HUES48 (cell line): ENCODE measurements around the gene CDK7.
A peak's percentile ranks its signal among the peaks of the same experiment; 100 is the strongest.

Experiments
- H3K27ac ChIP-seq: one replicate; pipeline ENCODE4 v1.7.0; 2013; ENCODE audit warnings: low read depth, low read length, inconsistent platforms
- H3K27me3 ChIP-seq: 2 replicates; pipeline ENCODE4 v1.6.1; 2013; ENCODE audit warnings: mild to moderate bottlenecking, low read length; ENCODE audit not compliant: control insufficient read depth, insufficient read depth
- H3K36me3 ChIP-seq: 2 replicates; pipeline ENCODE4 v1.6.1; 2013; ENCODE audit warnings: low read length; ENCODE audit not compliant: control insufficient read depth, insufficient read depth
- H3K4me1 ChIP-seq: 2 replicates; pipeline ENCODE4 v1.6.1; 2013; ENCODE audit warnings: mild to moderate bottlenecking, low read length; ENCODE audit not compliant: control insufficient read depth, insufficient read depth
- H3K4me3 ChIP-seq: 2 replicates; pipeline ENCODE4 v1.5.1; 2013; ENCODE audit warnings: mild to moderate bottlenecking, low read depth, low read length
- H3K9ac ChIP-seq: 2 replicates; pipeline ENCODE4 v1.6.1; 2013; ENCODE audit warnings: mild to moderate bottlenecking, low read depth, low read length, moderate library complexity
- H3K9me3 ChIP-seq: 2 replicates; pipeline ENCODE4 v1.6.1; 2013; ENCODE audit warnings: low read length; ENCODE audit not compliant: control insufficient read depth, insufficient read depth

The CDK7 gene

DNA sequence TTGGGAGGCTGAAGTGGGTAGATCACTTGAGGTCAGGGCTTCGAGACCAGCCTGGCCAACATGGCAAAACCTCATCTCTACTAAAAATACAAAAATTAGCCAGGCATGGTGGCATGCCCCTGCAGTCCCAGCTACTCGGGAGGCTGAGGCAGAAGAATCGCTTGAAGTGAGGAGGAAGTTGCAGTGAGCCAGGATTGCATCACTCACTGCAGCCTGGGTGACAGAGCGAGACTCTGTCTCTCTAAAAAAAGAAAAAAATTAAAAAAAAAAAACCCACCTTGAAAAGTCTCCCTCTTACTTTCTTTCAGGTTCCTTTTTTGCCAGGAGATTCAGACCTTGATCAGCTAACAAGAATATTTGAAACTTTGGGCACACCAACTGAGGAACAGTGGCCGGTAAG lies 34.2 kb downstream of the CDK7 start:
- Histone ChIP-seq H3K27ac (no peak overlapping the region), H3K36me3 (peaks cover 77% of the 10 kb centered on the region), H3K4me3 (no peak overlapping the region), H3K27me3 (no peaks in the 10 kb centered on the region), H3K9me3 (no peaks in the 10 kb centered on the region), H3K4me1 (no peaks in the 10 kb centered on the region), H3K9ac (no peak overlapping the region)

DNA sequence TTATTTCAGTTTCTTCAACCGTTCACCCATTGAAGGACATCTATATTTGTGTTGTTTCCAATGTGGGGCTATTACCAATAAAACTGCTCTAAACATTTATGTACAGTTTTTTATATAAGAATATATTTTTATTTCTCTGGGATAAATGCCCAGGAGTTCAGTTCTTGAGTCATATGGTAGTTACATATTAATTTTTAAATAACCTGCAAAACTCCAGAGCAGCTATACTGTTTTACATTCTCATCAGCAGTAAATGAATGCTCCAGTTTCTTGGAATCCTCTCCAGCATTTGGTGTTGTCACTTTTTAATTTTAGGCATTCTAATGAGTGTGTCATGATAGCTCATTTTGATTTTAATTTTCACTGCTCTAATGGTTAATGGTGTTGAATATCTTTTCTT lies 36.2 kb downstream of the CDK7 start:
- peaks cover 83% of the 10 kb centered on the region for H3K36me3 ChIP-seq
- H3K4me1 ChIP-seq = no peaks in the 10 kb centered on the region
- H3K9me3 ChIP-seq = no peaks in the 10 kb centered on the region
- no peak overlapping the region for H3K9ac ChIP-seq
- no peaks in the 10 kb centered on the region for H3K27me3 ChIP-seq
- no peak overlapping the region for H3K27ac ChIP-seq
- no peak overlapping the region for H3K4me3 ChIP-seq

DNA sequence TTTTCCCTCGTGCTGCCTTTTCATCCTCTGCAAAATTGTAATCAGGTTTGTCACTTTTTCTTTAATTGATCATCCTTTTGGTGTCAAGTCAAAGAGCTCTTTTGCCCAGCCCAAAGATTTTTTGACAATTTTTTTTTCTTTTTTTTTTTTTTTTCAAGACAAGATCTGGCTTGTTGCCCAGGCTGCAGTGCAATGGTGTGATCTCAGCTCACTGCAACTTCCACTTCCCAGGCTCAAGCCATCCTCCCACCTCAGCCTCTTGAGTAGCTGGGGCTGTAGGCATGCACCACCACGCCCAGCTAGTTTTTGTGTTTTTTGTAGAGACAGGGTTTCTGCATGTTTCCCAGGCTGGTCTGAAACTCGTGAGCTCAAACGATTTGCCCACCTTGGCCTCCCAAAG lies 36.7 kb downstream of the CDK7 start:
- no peaks in the 10 kb centered on the region for H3K9me3 ChIP-seq
- no peaks in the 10 kb centered on the region for H3K4me1 ChIP-seq
- H3K4me3 ChIP-seq = no peak overlapping the region
- H3K9ac ChIP-seq = no peak overlapping the region
- no peaks in the 10 kb centered on the region for H3K27me3 ChIP-seq
- H3K27ac ChIP-seq = no peak overlapping the region
- peaks cover 88% of the 10 kb centered on the region for H3K36me3 ChIP-seq

DNA sequence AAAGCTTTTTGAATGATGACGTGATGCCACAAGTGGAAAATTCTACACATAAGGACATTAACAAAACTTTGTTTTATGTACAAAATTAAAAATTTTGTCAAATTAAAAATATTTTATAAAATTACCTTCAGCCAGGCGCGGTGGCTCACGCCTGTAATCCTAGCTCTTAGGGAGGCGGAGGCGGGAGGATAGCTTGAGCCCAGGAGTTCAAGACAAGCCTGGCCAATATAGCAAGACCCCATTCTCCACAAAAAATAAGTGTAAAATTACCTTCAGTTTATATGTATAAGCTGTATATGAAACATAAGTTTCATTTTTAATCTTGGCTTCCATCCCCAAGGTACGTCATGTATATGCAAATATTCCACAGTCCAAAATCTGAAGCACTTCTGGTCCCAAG lies 40.9 kb downstream of the CDK7 start:
- Histone ChIP-seq H3K9me3 (no peaks in the 10 kb centered on the region), H3K27me3 (no peaks in the 10 kb centered on the region), H3K27ac (no peak overlapping the region), H3K9ac (no peak overlapping the region), H3K4me3 (no peak overlapping the region), H3K36me3 (peaks cover 81% of the 10 kb centered on the region), H3K4me1 (no peaks in the 10 kb centered on the region)

DNA sequence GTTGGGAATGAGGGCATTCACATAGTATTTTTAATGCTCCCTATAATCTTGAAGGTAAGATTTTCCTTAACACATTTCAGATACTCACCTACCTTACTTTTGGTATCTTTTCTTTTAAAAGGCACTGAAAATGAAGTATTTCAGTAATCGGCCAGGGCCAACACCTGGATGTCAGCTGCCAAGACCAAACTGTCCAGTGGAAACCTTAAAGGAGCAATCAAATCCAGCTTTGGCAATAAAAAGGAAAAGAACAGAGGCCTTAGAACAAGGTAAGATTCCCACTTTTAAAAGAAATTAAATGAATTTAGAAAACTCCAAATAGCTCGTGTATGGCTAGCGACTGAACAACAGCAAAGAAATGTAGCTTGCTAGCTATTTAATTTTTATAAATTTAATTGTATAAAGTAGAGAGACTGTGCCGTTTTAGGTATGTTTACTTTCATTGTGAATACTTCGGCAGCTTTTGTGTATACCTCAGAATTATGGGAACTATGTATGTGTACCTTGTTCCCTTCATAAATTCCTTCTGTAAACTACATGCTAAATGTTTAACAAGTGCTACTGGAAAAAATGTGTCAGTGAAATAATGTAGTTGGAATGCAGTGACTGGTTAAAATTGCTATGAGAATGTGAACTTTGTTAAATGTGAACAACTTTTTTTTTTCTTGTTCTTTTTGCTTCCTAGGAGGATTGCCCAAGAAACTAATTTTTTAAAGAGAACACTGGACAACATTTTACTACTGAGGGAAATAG lies 41.9 kb downstream of the CDK7 start:
- Histone ChIP-seq H3K36me3 (peaks cover 74% of the 10 kb centered on the region), H3K4me1 (no peaks in the 10 kb centered on the region; the same call in 1 of the 2 replicates), H3K9me3 (no peaks in the 10 kb centered on the region), H3K4me3 (no peak overlapping the region), H3K27me3 (no peaks in the 10 kb centered on the region), H3K9ac (no peak overlapping the region), H3K27ac (no peak overlapping the region)

DNA sequence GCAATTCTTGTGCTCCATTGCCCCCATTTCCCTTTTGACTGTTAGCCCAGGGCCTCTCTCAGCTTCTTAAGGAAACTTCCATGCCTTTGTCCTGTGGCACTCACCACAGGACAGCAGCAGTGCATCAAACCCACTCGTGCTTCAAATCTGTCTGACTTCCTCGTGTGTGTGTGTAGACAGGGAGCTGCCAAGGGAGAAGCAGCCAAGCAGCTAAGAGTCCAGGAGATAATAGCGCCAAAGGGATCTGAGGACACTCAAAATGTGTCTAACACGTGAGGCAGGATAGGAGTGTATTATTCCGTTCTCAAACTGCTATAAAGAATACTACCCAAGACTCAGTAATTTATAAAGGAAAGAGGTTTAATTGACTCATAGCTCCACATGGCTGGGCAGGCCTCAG lies 44.8 kb downstream of the CDK7 start:
- H3K27me3 ChIP-seq = no peaks in the 10 kb centered on the region
- H3K36me3 ChIP-seq = peaks cover 48% of the 10 kb centered on the region
- no peak overlapping the region for H3K9ac ChIP-seq
- no peaks in the 10 kb centered on the region for H3K9me3 ChIP-seq
- H3K4me3 ChIP-seq = no peak overlapping the region
- H3K27ac ChIP-seq = no peak overlapping the region
- no peaks in the 10 kb centered on the region; the same call in 1 of the 2 replicates for H3K4me1 ChIP-seq

DNA sequence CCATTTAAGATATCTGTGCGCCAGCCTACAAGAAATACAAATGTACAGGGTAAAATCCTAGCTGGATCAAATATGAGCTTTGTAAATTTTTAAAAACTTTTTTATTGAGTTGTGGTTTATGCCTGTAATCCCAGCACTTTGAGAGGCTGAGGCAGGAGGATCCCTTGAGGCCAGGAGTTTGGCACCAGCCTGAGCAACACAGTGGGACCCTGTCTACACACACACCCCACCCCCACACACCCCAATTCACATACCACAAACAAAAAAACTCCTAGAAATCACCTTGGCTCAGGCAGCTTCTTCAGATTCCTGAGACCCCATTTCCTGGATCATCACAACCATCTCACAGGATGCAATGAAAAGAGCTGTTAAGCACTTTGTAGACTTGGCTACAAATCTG lies 46.4 kb downstream of the CDK7 start:
- no peak overlapping the region for H3K9ac ChIP-seq
- H3K36me3 ChIP-seq = peaks cover 36% of the 10 kb centered on the region
- no peaks in the 10 kb centered on the region for H3K9me3 ChIP-seq
- no peaks in the 10 kb centered on the region for H3K27me3 ChIP-seq
- H3K27ac ChIP-seq = peak overlapping the region; percentile 47
- no peaks in the 10 kb centered on the region; the same call in 1 of the 2 replicates for H3K4me1 ChIP-seq
- H3K4me3 ChIP-seq = no peak overlapping the region

DNA sequence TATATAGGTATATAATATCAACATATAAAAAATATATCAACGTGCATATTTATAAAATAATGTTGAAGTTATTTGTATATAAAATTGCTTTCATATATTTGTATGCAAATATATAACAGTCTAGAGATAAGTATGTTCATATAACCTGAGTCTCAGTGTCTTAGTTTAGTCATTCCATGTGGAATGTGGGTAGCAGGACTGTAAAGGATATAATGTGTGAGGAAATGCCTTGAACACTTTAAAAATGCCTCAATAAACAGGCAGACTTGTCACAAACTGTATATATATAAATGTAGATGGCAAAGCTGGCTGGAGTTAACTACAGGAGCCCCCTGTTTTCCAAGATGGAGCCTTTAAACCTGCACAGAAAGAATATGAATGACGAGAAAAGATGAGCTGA lies 49.5 kb downstream of the CDK7 start:
- no peaks in the 10 kb centered on the region for H3K9me3 ChIP-seq
- peaks cover 3% of the 10 kb centered on the region for H3K4me1 ChIP-seq
- peaks cover 11% of the 10 kb centered on the region; the same call in 1 of the 2 replicates for H3K36me3 ChIP-seq
- H3K4me3 ChIP-seq = no peak overlapping the region
- no peak overlapping the region for H3K27ac ChIP-seq
- no peaks in the 10 kb centered on the region for H3K27me3 ChIP-seq
- H3K9ac ChIP-seq = no peak overlapping the region

DNA sequence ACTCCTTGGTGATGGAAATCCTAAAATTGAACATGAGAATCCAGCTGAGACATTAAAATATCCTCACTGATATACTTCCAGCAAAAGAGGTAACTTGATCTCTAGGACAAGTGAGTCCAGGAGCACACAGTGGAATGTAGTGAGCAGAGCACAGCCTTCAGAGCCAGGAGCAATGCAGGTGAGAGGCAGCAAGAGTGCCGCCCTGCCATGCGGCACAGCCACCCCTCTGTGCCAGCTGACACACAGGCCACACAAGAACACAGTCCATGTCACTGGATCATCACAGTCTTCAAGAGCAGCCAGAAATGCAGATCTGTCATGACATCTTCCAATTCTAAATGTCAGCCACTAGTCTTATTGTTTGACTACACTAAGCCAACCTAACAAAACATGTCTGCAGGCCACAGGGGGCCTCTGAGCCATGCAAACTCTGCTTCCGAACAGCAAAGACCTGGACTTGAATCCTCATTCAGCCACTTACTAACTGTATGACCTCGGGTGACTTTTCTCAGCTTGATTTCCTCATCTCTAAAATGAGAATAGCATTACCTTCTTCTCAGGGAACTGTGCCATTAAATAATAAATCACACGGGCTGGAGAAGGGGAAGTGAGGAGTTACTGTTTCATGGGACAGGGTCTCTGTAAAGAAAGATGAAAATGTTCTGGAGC lies 50.9 kb downstream of the CDK7 start:
- Histone ChIP-seq H3K4me3 (no peak overlapping the region), H3K36me3 (no peaks in the 10 kb centered on the region), H3K9me3 (no peaks in the 10 kb centered on the region), H3K27me3 (no peaks in the 10 kb centered on the region), H3K27ac (no peak overlapping the region), H3K4me1 (peaks cover 3% of the 10 kb centered on the region), H3K9ac (no peak overlapping the region)

DNA sequence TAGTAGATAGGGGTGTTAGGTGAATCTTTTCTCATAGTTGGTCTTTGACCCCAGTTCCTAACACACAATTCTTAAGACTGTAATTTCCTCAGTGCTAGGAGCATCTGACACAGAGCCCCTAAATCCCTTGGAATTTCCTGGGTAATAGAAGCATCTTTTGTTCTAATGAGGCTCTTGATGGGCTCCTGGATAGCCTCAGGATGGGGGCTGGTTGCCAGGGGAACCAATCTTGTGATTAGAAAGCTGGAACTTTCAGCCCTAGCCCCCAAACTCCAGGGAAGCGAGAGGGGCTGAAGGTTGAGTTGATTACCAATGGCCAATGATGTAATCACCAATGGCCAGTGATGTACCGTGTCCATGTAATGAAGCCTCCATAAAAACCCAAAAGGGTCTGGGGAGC lies 53.4 kb downstream of the CDK7 start:
- Histone ChIP-seq H3K36me3 (no peaks in the 10 kb centered on the region), H3K27me3 (no peaks in the 10 kb centered on the region), H3K27ac (no peak overlapping the region), H3K4me3 (no peak overlapping the region), H3K9me3 (no peaks in the 10 kb centered on the region), H3K9ac (no peak overlapping the region), H3K4me1 (peaks cover 3% of the 10 kb centered on the region; the same call in 1 of the 2 replicates)

DNA sequence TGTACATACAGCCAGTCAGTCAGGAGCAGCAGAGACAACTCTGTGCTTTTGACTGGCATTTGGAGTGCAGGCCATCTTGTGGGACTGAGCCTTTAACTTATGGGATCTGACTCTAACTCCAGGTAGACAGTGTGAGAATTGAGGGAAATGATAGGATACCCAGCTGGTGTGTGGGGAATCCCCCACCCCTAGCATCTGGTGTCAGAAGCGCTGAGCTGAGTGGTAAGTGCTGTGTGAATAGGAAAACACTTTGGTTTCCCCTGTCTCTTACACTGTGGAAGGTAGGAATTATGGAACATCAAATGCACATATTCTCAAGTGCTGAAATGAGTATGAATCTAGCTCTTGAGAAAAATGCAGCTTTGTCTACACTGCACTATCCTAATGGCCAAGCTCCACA lies 54.0 kb downstream of the CDK7 start:
- H3K9ac ChIP-seq = no peak overlapping the region
- H3K36me3 ChIP-seq = no peaks in the 10 kb centered on the region
- H3K4me1 ChIP-seq = peaks cover 3% of the 10 kb centered on the region; the same call in 1 of the 2 replicates
- H3K27ac ChIP-seq = no peak overlapping the region
- no peaks in the 10 kb centered on the region for H3K9me3 ChIP-seq
- H3K27me3 ChIP-seq = no peaks in the 10 kb centered on the region
- no peak overlapping the region for H3K4me3 ChIP-seq
